ENCODE measurements around the gene AFF3.

- no peak for TF ChIP-seq MAX (IDR thresholded peaks at IDR 0.05)
- TF ChIP-seq CTCF (IDR thresholded peaks at IDR 0.05; ENCODE audit: low read depth, low read length, missing input control): no peak
- no peak for TF ChIP-seq REST (IDR thresholded peaks at IDR 0.05)
- no peak for TF ChIP-seq ZBTB33 (IDR thresholded peaks at IDR 0.05)
- no peak for TF ChIP-seq RAD21 (IDR thresholded peaks at IDR 0.05)
- TF ChIP-seq TAF1 (conservative IDR thresholded peaks at IDR 0.05): no peak
- no peak for TF ChIP-seq GABPA (IDR thresholded peaks at IDR 0.05 in 1 of 2, conservative IDR thresholded peaks at IDR 0.05 in 1 of 2)
- TF ChIP-seq EGR1 (IDR thresholded peaks at IDR 0.05; ENCODE audit: low read depth in 2 of 2): no peak
- TF ChIP-seq FOXA1 (IDR thresholded peaks at IDR 0.05): no peak
- no peak for TF ChIP-seq SP1 (IDR thresholded peaks at IDR 0.05)
- TF ChIP-seq YY1 (IDR thresholded peaks at IDR 0.05): no peak
These were observed 335.6 kb downstream of the AFF3 start for GRCh38 chr2:99806758-99807157.

Measured in liver (tissue), 3 donors.